CD4-positive, alpha-beta T cell treated with Interferon alpha-2 for 1 hour (primary cell): Measurements from ENCODE around the gene RAET1G.
"Not testable (repeated sequence)": the region's sequence is repeated elsewhere in the genome, so short reads cannot be mapped to it uniquely, and the experiment has no call there.

Experiments used
- DNase-seq, 2 donors: peaks; one replicate each; pipeline ENCODE4 v3.0.0-alpha.2; 2020 to 2022

Gene RAET1G

DNA sequence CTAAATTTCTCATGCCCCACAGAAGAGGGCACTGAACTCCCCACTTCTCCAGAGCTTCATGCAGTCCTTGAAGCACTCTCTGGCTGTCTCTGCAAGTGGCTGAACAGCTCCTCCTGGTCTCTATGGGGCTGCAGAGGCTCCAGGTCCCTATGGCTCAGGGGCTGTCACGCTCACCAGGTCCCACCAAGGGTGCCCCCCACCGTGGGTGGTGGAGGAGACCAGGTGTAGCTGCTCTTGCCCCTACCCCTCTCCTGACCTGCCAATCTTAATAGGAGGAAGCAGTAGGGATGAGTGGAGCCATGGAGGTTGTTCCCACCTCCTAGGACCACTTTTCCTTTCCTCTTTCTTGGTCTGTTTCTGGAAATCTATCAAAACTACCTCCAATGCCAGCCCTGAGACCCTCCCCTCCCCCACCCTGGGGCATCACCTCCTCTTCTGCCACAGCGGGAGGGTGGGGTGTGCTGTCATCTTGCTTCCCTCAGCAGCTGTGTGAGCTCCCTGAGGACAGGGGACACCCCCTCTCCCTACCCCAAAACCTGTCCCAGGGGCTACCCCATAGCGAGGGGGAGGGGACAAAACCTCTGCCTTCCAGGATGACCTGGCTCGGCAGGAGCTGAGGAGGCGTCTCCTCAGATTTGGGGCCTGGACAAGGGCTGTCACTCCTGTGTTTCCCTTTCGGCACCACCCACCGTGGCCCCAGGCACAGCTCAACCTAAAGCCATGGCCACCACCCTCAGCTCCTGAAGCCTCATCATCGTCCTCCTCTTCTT is 13.0 kb downstream of the RAET1G start:
- DNase-seq, result no peak

DNA sequence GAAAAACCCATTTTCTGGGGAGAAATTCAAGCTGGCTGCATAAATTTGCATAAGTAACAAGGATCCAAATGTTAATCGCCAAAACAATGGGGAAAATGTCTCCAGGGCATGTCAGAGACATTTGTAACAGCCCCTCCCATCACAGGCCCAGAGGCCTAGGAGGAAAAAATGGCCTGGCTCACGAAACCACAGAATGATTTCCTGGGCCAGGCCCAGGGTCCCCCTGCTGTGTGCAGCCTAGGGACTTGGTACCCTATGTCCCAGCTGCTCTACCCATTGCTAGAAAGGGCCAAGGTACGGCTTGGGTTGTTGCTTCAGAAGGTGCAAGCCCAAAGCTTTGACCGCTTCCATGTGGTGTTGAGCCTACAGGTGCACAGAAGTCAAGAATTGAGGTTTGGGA is 14.4 kb downstream of the RAET1G start:
- not testable (repeated sequence) for DNase-seq

DNA sequence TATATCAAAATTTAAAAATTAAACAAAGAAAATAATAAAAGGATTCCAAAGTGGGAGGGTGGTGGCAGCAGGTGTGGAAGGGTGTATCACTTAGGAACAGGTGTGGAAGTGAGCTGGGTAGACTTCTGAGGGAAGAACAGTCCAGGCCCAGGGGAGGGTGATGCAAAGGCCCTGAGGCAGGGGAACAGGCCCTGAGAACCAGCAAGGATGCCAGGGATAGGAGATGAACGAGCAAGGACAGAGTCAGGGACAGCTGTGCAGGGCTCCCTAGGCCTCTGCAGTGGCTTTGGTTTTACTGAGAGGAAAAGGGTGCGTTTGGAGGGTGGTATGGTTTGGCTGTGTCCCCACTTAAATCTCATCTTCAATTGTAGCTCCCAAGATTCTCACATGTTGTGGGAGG is 15.6 kb downstream of the RAET1G start:
- no peak for DNase-seq

DNA sequence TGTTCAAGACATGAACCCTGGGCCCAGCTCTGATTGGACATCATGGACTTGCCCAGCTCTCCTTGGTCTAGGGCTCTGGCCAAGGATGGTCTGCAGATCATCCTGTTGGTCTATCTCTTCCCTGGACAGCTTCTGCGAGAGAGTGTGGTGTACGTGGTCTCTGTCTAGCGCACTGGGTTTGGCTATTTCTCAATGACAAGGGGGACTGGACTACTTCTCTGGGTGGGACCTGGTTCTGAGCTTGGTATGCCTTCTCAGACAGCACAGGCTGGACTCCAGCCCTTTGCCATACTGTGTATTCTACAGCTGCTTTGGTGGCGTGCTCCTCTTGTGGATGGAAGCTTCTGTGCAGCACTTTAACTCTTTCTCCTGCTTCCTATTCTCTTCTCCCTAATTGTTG is 16.5 kb downstream of the RAET1G start:
- no peak for DNase-seq

DNA sequence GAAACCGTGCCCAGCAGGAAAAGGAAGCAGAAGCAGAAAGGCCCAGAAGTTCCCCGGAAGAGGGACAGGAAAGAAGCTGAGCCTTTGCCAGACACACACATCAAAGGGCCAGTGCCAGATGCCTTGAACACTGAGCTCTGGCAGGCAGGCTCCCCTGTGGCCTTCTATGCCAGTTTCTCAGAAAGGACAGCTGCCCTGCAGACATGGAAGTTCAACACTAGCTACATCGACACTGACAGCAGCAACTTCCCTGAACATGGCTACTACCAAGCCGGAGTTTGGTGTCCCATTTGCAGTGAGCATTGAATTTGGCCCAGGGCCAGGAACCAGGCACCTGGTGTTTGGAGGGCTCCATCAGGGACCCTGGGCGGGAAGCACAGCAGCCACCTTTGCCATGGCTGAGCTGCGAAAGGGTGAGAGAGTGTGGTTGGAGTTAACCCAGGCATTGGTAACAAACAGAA is 17.0 kb downstream of the RAET1G start:
- DNase-seq, result no peak

DNA sequence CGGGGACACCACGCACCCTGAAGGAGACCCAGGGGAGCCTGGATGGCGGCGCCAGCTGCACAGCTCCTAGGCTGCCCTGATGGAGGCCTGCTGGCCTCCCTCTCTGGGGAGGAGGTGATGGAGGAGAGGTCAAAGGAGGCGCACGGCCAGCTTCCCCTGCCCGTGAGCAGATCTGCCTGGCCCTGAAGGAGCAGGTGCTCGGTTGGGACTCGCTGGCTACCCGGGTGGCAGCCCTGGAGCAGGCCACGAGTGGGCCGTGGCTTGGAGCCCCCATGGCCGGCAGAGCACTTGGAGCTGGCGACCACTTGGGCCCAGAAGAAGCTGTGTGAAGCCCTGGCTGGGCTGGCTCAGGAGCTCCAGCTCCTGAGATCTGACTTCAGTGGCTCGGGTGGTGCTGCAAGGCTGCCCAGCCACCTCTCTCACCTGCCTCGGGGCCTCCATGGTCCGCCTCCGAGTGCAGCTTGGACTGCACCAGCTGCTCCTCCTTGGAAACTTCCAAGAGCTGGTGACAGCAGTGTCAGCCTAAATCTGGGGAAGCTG is 17.5 kb downstream of the RAET1G start:
- no peak for DNase-seq

DNA sequence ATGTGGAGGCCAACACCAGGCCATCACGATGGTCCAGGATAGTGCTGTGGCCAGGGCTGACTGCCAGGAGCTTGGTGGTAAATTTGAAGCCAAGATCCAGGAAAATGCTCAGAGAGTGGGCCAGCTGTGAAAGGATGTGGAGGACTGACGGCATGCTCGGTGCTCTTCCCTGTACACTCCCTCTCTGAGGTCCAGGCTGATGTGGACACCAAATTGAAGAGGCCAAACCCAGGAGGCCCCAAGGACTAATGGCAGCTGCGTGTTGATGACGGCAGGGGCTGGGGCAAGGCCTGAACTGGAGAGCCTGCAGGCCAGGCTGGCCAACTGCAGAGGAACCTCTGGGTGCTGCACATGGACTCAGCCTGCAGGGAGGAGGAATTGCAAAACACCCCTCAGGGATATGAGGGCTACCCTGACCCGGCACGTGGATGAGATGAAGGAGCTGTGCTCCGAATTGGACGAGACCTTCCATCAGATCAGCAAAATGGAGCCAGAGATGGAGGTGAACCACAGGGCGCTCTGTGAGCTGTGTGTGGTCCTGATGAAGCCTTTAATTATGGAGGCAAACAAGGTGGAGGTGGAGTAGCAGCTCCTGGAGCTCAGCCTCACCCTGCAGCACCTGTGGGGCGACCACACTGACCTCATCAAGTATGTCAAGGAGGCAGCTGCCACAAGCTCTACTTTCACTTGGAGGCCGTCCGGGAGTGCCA is 18.1 kb downstream of the RAET1G start:
- DNase-seq, result no peak

DNA sequence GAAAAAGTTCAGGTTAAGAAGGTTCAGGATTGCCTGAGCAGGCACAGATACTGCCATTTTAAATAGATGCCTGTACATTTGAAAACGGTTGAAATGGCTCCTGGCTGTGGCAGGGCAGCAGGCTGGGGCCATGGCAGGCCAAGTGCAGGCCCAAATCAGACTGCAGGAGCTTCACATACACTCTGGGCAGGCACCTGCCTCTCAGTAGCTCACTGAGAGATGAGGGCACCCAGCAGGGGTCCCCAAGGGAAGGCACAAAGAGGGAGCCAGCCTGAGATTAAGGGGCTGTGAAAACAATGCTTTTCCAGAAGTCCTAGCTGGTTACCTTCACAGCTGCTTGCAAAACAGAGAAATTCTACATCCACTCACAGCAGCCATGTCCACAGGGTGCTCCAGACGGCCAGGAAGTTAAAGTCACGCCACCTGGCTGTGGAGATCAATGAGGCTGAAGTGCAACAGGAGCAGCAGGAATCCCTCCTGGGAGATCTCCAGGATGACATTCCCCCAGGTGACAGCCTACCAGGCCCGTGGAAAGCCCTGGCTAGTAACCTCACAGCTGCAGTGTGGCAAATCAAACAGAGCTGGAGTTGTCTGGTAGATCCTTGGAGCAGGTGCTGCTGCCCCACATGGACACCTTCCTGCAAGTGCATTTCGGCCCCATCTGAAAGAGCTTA is 18.8 kb downstream of the RAET1G start:
- no peak for DNase-seq

DNA sequence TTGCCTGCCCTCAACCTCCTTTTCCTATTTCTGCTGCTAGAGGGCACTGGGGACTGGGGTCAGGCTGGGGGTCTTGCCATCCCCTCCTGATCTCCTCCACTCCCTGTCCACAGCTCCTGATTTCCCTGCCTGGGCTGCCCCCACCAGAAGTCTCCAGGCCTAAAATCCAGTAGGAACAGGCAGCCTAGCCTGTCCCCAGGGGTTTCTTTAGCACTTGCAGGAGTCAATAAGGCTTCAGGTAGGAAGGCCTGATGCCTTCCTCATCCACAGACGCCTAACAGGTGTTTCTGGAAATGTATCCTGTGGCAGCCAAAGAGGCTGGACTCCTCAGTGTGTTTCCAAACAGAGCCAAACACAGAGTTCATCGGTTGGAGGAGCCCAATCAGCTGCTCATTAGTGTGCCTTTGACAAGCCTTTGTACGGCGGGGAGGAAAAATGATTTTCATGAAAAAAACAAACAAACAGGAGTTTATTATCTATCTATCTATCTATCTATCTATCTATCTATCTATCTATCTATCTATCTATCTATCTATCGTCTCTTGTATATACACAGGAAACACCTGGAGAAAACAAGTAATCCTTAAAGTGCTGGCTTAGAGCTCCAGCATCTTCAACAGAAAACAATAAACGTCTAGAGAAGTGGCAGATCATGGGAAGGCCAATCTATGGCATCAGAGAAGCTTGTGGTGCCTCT is 21.3 kb downstream of the RAET1G start:
- DNase-seq, result no peak

DNA sequence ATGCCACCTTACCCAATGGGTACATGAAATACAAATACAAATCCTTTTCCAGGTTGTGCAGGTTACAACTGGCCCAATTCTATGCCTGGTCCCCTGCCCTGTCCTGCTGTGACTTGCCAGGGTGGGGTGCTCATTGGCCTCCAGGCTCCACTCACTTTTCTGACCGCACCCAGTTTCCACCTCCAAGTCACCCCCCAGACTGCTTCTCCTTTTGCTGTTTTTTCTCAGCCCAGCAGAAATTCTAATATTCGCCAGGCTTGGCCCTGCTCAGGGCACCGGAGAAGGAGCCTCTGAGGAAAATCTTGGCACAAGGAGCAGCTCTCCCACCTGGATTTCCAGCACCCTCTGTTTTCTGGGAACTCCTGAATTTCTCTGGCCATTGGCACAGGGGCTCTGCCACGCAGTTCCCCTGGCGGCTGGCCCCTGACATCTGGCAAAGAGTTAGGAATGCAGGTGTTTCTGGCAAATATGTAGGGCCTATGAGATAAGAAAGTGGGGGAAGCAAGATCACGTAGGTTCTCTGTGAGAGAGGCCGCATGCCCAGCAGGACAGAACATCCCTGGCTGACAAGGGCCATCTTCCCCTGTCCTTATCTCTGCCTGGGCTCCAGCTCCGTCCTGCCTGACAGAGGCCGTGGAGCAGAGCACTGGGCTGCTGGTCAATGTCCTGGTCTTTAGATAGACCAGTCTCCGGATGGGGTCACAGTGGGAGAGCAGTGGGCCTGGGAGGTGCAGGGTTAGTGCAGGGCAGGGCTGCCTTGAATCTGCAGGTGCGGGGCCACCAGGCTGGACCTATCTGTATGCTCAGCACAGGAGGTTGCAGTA is 22.1 kb downstream of the RAET1G start:
- DNase-seq, result no peak

DNA sequence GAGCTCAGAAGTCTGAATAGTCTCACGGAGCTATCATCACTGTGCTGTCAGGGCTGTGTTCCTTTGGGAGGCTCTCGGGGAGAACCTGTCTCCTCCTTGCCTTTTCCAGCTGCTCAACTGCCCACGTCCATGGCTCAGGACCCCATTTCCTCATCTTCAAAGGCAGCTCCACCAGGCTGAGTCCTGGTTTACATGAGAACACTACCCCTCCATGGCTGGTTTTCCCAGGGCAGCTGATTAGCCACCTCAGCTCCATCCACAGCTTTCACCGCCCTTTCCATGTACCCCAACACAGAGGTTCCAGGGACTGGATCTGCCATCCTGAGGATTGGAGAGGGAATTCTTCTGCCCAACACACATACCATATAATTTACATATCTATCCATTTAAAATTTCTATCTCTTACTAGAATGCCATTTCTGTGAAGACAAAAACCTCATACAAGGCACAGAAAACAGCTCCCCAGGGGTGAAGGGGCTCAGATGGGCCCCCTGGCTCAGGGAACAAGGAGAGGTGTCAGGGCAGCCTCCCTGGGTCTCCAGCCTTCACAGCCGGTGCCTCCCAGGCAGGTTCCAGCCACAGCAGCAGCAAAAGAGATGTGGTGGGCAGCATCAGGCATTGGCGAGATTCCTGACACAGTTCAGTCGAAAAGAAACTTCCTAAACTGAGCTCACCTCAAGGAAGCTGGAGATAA is 22.8 kb downstream of the RAET1G start:
- DNase-seq, result no peak

DNA sequence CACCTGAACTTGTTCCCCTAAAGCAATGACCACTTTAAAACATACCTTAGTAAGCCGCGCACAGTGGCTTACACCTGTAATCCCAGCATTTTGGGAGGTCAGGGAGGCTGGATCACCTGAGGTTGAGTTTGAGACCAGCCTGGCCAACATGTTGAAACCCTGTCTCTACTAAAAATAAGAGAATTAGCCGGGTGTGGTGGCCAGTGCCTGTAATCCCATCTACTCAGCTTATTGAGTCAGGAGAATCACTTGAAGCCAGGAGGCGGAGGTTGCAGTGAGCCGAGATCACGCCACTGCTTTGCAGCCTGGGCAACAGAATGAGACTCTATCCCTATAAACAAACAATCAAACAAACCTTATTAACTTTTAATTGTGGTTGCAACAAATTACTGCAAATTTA is 23.4 kb downstream of the RAET1G start:
- DNase-seq, result no peak

DNA sequence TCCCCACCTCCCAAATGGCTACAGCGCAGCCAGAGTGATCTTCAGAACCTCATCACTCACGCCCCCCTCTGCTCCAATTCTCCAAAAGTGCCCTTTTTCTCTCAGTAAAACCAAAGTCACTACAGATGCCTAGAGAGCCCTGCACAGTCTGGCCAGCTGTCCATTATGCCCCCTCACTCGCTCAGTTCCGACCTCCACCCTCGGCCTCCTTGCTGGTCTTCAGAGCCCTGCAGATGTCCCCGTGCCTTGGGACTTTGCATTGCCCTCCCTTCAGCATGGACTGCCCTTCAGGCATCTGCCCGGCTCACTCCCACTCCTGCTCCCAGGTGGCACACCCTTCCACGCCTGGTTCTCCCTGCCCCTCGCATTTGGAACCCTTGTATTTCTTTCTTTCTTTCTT is 24.0 kb downstream of the RAET1G start:
- DNase-seq, result no peak

DNA sequence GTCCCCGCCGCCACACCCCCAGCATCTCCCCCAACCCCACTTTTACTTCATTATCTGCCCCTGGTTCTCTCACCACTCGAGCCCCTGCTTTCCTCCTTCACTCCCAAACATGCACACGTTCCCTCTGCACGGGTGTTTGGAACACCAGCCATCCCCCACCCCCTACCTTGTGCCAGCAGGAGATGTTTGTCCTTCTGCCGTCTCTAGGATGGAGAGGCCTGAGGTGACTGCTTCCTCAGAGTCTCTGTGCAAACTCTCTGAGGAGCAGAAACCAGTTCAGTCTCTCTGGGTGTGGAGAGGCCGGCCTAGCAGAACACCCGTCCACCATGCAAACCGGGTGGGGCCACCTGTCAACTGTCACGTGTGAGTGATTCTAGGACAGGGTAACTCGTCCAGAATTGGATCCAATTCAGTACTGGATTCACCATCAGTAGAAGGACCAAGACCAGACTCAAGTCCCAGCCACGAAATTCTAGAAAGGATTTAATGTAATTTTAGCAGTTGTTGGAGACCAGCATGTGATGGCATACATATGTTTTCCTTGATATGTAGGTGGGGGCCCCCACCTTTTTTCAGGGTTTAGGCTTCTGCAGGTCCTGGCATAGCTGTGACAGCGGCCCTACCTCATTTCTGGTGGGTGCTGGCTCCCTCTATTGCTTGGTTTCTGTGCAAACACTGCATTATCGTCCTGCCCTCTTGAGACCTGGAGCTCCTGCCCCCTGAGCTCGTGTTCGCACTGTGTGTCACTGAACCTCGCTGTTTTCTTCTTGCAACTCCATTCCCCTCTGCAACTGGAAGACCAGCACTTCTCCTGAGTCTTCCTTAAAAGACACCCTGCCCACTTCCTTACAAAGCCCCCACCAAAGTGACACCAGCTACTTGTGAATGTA is 24.8 kb downstream of the RAET1G start, which contains the start of gene RAET1E:
Gene RAET1E (minus strand): TSS at position 259 of the 890 bp plus-strand sequence. CDS start 7,212 bp downstream, outside the sequence.
- DNase-seq, result no peak

DNA sequence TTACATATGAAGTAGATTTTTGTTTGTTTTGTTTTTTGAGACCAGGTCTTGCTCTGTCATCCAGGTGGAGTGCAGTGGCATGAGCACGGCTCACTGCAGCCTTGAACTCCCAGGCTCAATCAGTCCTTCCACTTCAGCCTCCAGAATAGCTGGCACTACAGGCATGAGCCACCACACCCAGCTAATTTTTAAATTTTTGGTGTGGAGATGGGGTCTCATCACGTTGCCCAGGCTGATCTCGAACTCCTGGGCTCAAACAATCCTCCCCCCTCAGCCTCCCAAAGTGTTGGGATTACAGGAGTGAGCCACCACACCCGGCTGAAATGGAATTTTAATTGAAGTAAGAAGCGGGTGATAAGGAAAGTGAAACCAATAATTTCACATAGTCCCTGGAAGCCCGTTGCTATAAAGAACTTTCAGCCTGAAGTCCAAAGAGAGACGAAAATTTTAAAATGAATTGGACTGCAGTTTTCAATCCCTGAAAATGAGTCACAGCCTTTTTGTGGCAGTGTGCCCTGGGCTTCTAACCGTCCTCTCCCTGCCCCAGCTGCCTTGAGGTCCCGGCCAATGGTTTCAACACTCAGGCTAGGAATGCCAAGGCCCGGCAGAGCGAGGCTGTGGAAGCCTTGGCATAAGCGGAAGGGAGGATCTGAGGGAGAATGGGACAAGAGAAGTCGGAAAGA is 25.8 kb downstream of the RAET1G start:
- DNase-seq, result no peak

DNA sequence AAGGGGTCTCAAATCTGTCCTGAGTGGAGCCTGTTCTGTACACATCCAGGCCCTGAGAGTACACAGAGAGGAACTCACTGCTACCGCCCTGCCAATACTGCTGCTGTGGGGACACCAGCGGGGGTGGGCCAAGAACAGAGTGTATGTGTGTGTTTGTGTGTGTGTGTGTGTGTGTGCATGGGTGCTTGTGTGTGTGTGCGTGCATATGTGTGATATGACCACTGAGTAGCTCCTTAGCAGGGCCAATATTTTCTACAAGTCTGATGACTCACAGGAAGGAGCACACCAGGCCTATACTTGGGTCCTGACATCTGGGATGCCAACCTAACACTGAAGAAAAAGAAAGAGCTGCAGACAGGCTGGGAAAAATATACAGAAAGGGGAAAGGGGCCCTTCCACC is 26.4 kb downstream of the RAET1G start:
- DNase-seq, result no peak

DNA sequence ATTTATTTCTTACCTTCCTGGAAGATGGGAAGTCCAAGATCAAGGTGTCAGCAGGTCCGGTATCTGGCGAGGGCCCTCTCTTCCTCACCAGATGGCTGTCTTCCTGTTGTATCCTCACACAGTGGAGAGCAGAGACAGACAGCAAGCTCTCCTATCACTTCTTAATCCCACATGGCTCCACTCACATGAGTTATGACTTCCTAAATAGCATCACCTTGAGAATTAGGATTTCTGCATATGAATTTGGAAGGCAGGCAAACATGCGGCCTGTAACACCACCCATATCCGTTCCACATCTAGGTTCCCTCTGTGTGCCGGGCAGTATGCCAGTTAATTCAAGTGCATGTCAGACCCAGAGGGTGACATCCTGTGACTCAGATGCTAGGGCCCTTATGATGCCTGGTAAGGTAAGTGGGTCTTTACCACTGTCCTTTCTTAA is 27.1 kb downstream of the RAET1G start:
- peak in 1 of 2 donors; percentile 31 for DNase-seq

DNA sequence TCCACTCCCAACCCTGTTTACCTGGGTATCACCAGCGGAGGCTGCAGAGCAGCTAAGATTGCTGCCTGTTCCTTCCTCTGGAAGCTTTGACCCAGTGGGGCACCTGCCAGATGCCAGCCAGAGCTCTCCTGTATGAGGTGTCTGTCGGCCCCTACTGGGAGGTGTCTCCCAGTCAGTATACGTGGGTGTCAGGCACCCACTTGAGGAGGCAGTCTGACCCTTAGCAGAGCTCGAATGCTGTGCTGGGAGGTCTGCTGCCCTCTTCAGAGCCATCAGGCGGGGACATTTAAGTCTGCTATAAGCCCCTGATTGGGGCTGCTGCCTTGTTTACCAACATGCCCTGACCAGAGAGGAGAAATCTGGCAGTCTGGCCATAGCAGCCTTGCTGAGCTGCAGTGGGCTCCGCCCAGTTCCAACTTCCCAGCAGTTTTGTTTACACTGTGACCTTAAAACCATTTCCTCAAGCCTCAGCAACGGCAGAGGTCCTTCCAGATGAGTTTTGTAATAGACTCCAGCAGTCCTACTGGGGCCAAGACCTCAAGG is 27.8 kb downstream of the RAET1G start:
- no peak for DNase-seq

DNA sequence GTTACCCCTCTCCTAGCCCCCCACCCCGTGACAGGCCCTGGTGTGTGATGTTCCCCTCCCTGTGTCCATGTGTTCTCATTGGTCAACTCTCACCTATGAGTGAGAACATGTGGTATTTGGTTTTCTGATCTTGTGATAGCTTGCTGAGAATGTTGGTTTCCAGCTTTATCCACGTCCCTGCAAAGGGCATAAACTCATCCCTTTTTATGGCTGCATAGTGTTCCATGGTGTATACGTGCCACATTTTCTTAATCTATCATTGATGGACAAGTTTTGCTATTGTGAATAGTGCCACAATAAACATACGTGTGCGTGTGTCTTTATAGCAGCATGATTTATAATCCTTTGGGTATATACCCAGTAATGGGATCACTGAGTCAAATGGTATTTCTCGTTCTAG is 31.1 kb downstream of the RAET1G start:
- DNase-seq, result not testable (repeated sequence)
